NCI-H2107 treated with DMSO at 0.1 percent for 48 hours (cell line): ENCODE results near the gene MAPK11.
A peak's percentile ranks its signal among the peaks of the same experiment; 100 is the strongest.

Experiments used
- DNase-seq: peaks from one replicate; lab custom pipeline; 2025; ENCODE audit not compliant: unreplicated experiment; lab: John Stamatoyannopoulos, UW

MAPK11 gene

GRCh38 chr22:50308597-50308935, 38.4 kb upstream of the MAPK11 start:
- no peak for DNase-seq

GRCh38 chr22:50307890-50308596, 37.9 kb upstream of the MAPK11 start:
- DNase-seq = no peak

GRCh38 chr22:50306753-50307749, 36.9 kb upstream of the MAPK11 start, which contains the start of gene PLXNB2:
Gene PLXNB2 (minus strand): TSS chr22:50307646. CDS start chr22:50290584, 17,062 bp downstream.
- no peak for DNase-seq

GRCh38 chr22:50305923-50306566, 35.9 kb upstream of the MAPK11 start:
- DNase-seq = peak; percentile 56

- DNase-seq = no peak
These were observed 35.3 kb upstream of the MAPK11 start for GRCh38 chr22:50305393-50305922.

GRCh38 chr22:50304528-50305392, 34.6 kb upstream of the MAPK11 start:
- no peak for DNase-seq

GRCh38 chr22:50303848-50304527, 33.8 kb upstream of the MAPK11 start:
- no peak for DNase-seq

GRCh38 chr22:50303515-50303847, 33.3 kb upstream of the MAPK11 start:
- no peak for DNase-seq

GRCh38 chr22:50302564-50302963, 32.4 kb upstream of the MAPK11 start:
- DNase-seq = no peak

GRCh38 chr22:50302041-50302541, 31.9 kb upstream of the MAPK11 start:
- DNase-seq = no peak

GRCh38 chr22:50301581-50301991, 31.4 kb upstream of the MAPK11 start:
- DNase-seq = no peak

GRCh38 chr22:50300620-50301257, 30.6 kb upstream of the MAPK11 start:
- DNase-seq = no peak

GRCh38 chr22:50299785-50300619, 29.8 kb upstream of the MAPK11 start:
- no peak for DNase-seq

GRCh38 chr22:50298937-50299784, 29.0 kb upstream of the MAPK11 start:
- DNase-seq = no peak

GRCh38 chr22:50298266-50298637, 28.1 kb upstream of the MAPK11 start:
- DNase-seq = no peak

GRCh38 chr22:50297510-50298265, 27.5 kb upstream of the MAPK11 start:
- DNase-seq = no peak
